GM20000 (cell line): ENCODE results near the gene ADGRB3.

Experiments
- DNase-seq: peaks from one replicate; pipeline ENCODE4 v3.0.0; 2012; ENCODE audit warnings: low spot score
- TF ChIP-seq, protein P1 (sequence below): IDR thresholded peaks from 2 replicates; pipeline ENCODE4 v1.5.1; 2012; ENCODE audit warnings: mild to moderate bottlenecking, control low read depth; ENCODE audit errors: extremely low read depth, missing control alignments

ADGRB3 gene

DNA sequence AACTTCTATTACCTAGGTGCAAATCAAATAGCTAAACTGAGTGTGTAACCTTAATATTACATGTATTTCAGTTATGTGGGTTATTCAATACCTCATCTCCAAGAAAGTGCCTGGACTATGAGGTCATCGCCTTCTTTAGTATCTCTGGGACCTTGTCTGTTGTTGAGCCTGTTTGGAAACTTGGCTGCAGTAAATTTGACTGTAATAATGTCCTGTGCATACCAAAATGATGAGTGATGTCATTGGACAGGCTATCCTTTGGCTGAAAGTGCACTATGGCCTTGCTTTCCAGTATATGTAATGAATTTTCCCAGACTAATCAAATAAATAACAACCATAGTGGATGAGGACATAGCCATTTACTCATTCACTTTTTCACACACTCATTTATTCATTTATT, 455.1 kb downstream of the ADGRB3 start:
- TF ChIP-seq, protein P1, sequence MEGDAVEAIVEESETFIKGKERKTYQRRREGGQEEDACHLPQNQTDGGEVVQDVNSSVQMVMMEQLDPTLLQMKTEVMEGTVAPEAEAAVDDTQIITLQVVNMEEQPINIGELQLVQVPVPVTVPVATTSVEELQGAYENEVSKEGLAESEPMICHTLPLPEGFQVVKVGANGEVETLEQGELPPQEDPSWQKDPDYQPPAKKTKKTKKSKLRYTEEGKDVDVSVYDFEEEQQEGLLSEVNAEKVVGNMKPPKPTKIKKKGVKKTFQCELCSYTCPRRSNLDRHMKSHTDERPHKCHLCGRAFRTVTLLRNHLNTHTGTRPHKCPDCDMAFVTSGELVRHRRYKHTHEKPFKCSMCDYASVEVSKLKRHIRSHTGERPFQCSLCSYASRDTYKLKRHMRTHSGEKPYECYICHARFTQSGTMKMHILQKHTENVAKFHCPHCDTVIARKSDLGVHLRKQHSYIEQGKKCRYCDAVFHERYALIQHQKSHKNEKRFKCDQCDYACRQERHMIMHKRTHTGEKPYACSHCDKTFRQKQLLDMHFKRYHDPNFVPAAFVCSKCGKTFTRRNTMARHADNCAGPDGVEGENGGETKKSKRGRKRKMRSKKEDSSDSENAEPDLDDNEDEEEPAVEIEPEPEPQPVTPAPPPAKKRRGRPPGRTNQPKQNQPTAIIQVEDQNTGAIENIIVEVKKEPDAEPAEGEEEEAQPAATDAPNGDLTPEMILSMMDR: no peak

DNA sequence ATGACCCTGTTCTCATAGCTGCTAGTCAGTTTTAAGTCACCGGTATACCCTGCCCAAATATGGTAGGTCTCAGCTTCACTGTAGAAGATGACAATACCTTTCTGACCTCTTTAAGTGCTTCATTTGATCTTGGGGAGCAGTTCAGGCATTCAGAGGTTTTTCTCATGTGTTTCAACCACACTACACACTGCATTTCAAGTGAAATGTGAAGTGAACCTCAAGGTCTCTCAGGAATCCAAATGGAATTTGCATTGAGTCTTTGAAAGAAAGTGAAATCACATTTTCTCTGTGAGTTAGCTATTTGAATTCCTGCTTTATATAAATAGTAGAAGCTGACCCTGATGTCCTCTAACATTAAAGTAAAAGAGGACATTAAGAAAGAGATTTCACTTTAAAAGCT, 461.6 kb downstream of the ADGRB3 start:
- no peak for DNase-seq

More for the DNA sequence above, 455.1 kb downstream of the ADGRB3 start:
- DNase-seq: no peak

DNA sequence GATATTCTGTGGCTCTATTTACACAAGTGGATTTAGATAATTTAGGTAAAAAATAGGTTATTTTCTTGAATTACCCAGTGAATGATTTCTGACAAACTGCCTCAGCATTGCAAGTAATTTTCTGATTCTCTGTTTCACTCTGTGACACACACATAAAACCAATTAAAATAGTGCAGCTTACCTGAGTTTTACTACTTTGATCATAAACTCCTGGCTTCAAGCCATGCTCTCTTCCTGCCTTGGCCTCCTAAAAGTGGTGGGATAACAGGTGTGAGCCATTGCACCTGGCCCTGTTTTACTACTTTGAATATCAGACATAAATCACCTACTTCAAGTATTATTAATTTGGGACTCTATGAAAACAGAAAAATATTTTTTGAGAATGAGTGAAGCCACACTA, 462.9 kb downstream of the ADGRB3 start:
- no peak for DNase-seq
- TF ChIP-seq, protein P1: no peak

More for the DNA sequence above, 461.6 kb downstream of the ADGRB3 start:
- TF ChIP-seq, protein P1: no peak

DNA sequence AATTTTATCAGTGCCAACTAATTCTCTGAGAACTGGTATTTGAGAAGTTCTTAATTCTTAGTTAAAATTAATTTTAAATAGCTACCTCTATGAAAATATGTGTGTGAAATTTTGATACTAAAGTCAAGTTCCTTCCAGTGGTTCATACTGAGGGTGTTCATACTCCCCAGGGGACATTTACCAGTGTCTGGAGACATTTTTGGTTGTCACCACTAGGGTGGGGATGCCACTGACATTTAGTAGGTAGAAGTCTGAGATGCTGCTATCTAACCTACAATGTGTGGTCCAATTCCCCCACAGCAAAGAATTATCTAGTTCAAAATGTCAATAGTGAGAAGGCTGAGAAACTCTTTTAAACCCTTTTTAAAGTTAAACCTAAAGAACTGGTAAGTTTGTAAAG, 463.8 kb downstream of the ADGRB3 start:
- no peak for DNase-seq
- TF ChIP-seq, protein P1: no peak

DNA sequence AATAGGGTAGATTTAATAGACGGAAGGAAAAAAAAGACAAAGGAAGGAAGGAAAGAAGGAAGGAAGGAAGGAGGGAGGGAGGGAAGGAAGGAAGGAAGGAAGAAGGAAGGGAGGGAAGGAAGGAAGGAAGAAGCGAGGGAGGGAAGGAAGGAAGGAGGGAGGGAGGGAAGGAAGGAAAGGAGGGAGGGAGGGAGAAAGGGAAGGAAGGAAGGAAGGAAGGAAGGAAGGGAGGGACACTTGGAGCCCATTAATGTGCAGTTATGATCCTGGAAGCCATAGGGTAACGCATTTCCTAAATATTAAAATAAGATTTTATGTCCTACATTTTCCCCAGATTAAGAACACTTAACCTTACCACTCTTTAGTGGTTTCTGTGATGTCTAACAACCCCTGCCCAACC, 465.7 kb downstream of the ADGRB3 start:
- TF ChIP-seq, protein P1: no peak

DNA sequence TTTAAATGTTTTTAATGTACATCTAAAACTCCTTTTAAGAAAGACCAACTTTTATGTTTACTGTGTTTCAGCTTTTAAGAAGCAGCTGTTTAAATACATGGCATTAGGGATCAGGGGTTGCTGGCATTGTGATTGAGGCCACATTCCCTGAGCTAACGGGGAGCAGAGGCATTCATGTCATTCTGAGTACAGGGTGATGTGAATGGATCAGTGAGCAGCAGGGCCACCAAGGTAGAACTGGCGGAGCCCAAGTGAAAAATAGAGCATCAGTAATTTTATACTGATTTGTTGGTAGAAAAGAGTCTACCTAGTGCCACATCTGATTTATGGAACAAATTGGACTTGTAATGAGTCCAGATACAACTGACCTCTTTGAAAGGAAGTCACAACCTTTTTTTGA, 467.3 kb downstream of the ADGRB3 start:
- TF ChIP-seq, protein P1: no peak
- DNase-seq: no peak

More for the DNA sequence above, 465.7 kb downstream of the ADGRB3 start:
- no peak for DNase-seq

DNA sequence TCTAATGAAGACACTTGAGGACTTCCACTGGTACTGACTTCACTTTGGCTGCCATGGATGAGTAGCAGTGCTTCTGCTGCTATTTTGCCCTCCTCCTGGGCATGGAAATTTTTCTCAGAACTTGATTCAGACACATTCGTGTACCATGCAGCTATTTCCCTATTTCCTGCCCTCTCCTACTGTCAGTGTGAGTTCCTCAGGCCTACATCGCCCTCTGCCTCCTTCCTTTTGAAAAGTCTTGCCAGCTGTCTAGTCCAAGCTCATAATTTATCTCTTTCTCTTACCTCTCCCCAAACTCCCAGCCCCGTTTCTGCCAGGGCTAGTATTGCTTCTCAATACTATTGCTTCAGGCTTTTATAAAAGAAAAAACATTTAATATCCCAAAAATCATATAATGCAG, 470.2 kb downstream of the ADGRB3 start:
- TF ChIP-seq, protein P1: no peak
- no peak for DNase-seq

DNA sequence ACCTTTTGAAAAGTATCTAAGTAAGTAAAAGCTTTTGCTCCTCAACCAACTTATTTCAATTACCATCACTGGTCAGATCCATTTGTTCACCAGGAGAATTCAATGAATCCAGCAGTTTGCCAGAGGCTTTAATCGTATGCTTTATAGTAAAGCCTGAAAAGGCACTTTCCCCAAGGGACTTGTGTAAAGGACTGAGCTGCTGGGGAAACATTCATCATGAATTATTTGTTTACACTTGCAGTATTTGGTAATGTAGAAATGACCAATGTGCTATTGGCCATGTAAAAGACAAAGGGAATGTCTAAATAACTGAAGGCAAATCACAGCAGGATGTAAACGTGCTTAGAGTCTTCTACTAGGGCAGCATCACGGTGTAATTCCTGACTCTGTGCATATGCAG, 471.4 kb downstream of the ADGRB3 start:
- DNase-seq: no peak
- TF ChIP-seq, protein P1: no peak
